Activated B cell treated with CpG ODN at 0.5 μM for 24 hours (primary cell): ENCODE measurements around the gene MX2. TPM values are rescaled to one million over a fixed set of nuclear protein-coding genes. Genes with fewer than 3 reads are reported as not detected.

Experiments used
- ATAC-seq: fragments of 200-7000 bp; cut with Tn5 transposase; one replicate; pipeline ENCODE4 v1.10.0; 2021; ENCODE audit warnings: low read depth, mild to moderate bottlenecking, moderate library complexity
- CTCF ChIA-PET: fragments of 350-600 bp; sonication (Branson Sonifier 250); formaldehyde crosslinking; loops from one replicate; lab custom pipeline; 2021; ENCODE audit warnings: antibody characterized with exemption; lab: Charles Lee
- POLR2A ChIA-PET: fragments of 350-600 bp; sonication (Branson Sonifier 250); formaldehyde crosslinking; loops from one replicate; lab custom pipeline; 2021; ENCODE audit warnings: antibody characterized with exemption; lab: Charles Lee
- DNase-seq: peaks from one replicate; pipeline ENCODE4 v3.0.0; 2022
- H3K27ac Mint-ChIP-seq: one replicate; pipeline ENCODE4 v1.8.0; 2020; ENCODE audit warnings: mixed read lengths
- H3K27me3 Mint-ChIP-seq: one replicate; pipeline ENCODE4 v1.8.0; 2021; ENCODE audit warnings: mixed read lengths
- H3K36me3 Mint-ChIP-seq: one replicate; pipeline ENCODE4 v1.8.0; 2021; ENCODE audit warnings: low read depth, mixed read lengths
- H3K4me1 Mint-ChIP-seq: one replicate; pipeline ENCODE4 v1.8.0; 2021; ENCODE audit warnings: mixed read lengths
- H3K4me3 Mint-ChIP-seq: one replicate; pipeline ENCODE4 v1.8.0; 2020; ENCODE audit warnings: mild to moderate bottlenecking, mixed read lengths
- H3K9me3 Mint-ChIP-seq: one replicate; pipeline ENCODE4 v1.8.0; 2020; ENCODE audit warnings: mixed read lengths
- intact Hi-C: fragments of 100-400 bp; cut with micrococcal nuclease; formaldehyde crosslinking; loops from one replicate; pipeline ENCODE4 v1.15.1; 2024
- total RNA-seq: library from RNA; stranded (reverse); gene quantifications from 2 replicates; pipeline ENCODE4 v1.2.3, GENCODE V29; 2022
- TF ChIP-seq, protein P1 (sequence below): fragments of 200-600 bp; IDR thresholded peaks from one replicate; pipeline ENCODE4 v1.8.0; 2022; ENCODE audit warnings: antibody characterized with exemption, mild to moderate bottlenecking

Gene MX2
- total RNA-seq, 1 donor from 2014 or later: 34.4 TPM

DNA sequence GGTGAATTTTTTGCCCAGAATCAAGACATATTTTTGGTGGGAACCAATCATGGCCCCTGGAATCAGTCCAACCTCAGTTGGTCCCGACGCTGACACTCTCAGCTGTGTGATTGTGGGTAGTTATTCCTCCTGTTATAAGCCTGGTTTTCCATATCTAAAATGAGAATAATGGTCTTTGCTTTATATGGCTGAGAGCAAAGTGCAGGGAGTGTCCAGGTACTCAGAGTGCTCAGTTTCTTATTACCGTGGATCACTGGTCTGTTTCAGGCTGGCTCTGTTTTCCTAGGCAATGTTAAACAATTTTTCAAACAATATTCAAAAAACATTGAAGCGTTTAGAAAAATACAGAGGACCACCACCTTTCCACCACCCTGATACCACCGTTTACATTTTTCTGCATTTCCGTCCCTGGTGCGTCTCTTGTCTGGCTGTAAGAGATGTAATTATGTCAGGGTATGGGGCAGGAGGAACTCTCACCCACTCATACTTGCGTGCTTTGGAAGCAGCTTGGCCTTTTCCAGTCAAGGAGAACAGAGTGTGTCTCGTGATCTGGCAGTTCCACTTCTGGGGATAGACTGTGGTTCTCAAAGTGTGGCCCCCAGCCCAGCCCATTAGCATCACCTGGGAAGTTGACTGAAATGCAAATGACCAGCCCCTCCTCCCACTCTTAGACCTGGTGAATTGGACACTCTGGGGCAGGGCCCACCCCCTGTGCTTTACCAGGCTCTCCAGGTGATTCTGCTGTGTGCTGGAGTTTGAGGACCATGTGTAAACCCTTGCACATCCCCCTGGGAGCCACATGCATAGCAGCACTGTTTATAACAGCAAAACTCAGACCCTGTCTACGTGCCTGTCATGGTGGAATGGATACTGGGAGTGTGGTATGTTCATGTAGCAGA is 71.0 kb downstream of the MX2 start:
- ChIA-PET POLR2A (interaction anchor here (2.2 to 3.0 kb wide), 2 partner anchors 64 to 71 kb away, joined by 13 to 29 read pairs; partner anchors contain the start of gene MX2), CTCF (interaction anchor here (1.5 to 1.8 kb wide), 2 partner anchors 65 to 150 kb away, joined by 9 to 10 read pairs; no protein-coding TSS in a partner anchor)
- DNase-seq (no peak), ATAC-seq (no peak)
- H3K27ac Mint-ChIP-seq: no peak overlapping the region
- intact Hi-C loops: loop anchor here (2.0 to 5.0 kb wide), 2 partner anchors 14 to 201 kb away; no protein-coding TSS in a partner anchor
- H3K4me1 Mint-ChIP-seq: peaks cover 48% of the 10 kb centered on the region
- TF ChIP-seq, protein P1, sequence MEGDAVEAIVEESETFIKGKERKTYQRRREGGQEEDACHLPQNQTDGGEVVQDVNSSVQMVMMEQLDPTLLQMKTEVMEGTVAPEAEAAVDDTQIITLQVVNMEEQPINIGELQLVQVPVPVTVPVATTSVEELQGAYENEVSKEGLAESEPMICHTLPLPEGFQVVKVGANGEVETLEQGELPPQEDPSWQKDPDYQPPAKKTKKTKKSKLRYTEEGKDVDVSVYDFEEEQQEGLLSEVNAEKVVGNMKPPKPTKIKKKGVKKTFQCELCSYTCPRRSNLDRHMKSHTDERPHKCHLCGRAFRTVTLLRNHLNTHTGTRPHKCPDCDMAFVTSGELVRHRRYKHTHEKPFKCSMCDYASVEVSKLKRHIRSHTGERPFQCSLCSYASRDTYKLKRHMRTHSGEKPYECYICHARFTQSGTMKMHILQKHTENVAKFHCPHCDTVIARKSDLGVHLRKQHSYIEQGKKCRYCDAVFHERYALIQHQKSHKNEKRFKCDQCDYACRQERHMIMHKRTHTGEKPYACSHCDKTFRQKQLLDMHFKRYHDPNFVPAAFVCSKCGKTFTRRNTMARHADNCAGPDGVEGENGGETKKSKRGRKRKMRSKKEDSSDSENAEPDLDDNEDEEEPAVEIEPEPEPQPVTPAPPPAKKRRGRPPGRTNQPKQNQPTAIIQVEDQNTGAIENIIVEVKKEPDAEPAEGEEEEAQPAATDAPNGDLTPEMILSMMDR: no peak
- no peak overlapping the region for H3K4me3 Mint-ChIP-seq
- no peaks in the 10 kb centered on the region for H3K27me3 Mint-ChIP-seq
- peaks cover 81% of the 10 kb centered on the region for H3K36me3 Mint-ChIP-seq
- peaks cover 13% of the 10 kb centered on the region for H3K9me3 Mint-ChIP-seq

DNA sequence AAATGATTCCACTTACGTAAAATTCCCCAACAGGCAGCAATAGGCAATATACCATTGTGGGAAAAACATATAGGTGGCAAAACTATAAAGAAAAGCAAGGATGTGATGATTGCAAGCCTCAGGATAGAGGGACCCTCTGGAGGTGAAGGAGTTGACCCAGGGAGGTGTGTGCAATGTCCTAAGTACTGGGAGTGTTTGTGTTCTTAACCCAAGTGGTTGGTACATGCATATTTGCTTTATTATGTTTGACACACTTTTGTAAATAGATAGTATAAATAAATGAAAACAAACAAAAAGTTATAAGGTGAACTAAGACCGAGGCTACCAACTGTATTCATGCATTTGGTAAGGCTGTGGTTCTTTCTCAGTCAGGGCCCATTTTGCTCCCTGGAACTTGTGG is 71.7 kb downstream of the MX2 start:
- Mint-ChIP-seq H3K27ac (no peak overlapping the region), H3K27me3 (no peaks in the 10 kb centered on the region), H3K4me3 (no peak overlapping the region), H3K4me1 (peaks cover 40% of the 10 kb centered on the region), H3K36me3 (peaks cover 81% of the 10 kb centered on the region), H3K9me3 (peaks cover 13% of the 10 kb centered on the region)
- TF ChIP-seq, protein P1: no peak
- ATAC-seq: no peak
- no peak for DNase-seq
- ChIA-PET POLR2A (no interaction called here), CTCF (no interaction called here)
- intact Hi-C loops: loop anchor here (2.0 to 5.0 kb wide), 2 partner anchors 15 to 201 kb away; no protein-coding TSS in a partner anchor

DNA sequence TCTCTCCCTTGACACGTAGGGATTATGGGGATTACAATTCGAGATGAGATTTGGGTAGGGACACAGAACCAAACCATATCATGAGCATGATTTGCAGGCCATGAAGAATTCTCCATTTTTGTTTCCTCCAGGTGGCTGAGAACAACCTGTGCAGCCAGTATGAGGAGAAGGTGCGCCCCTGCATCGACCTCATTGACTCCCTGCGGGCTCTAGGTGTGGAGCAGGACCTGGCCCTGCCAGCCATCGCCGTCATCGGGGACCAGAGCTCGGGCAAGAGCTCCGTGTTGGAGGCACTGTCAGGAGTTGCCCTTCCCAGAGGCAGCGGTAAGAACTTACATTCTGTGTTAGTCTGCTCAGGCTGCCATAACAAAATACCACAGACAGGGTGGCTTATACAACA is 73.9 kb downstream of the MX2 start:
- intact Hi-C loops: no loop called here
- H3K9me3 Mint-ChIP-seq: peaks cover 13% of the 10 kb centered on the region
- H3K4me3 Mint-ChIP-seq: no peak overlapping the region
- CTCF ChIA-PET: no interaction called here
- ATAC-seq (no peak), DNase-seq (no peak)
- H3K27ac Mint-ChIP-seq: no peak overlapping the region
- TF ChIP-seq, protein P1: no peak
- peaks cover 26% of the 10 kb centered on the region for H3K4me1 Mint-ChIP-seq
- POLR2A ChIA-PET: no interaction called here
- H3K36me3 Mint-ChIP-seq: peaks cover 89% of the 10 kb centered on the region
- no peaks in the 10 kb centered on the region for H3K27me3 Mint-ChIP-seq

DNA sequence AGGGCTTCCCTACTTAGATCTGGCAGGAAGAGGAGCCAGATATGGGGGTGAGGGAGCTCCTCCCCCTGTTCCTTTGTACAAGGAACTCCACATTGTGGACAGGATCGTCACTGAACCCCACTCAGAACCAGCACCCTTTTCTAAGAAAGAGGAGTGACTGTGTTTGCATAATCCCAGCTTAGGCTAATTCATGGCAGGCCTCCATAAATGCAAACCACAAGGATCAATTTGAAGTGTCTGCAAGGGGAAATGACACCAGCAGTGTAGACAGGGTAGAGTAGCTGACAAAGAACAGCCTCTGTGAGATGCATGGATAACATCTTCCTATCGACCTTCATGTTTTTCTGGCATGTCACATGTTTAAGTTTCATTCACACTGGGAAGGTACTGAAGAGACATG is 75.9 kb downstream of the MX2 start:
- Mint-ChIP-seq H3K9me3 (peaks cover 13% of the 10 kb centered on the region), H3K4me3 (no peak overlapping the region), H3K27me3 (no peaks in the 10 kb centered on the region), H3K27ac (no peak overlapping the region), H3K36me3 (peaks cover 96% of the 10 kb centered on the region), H3K4me1 (peaks cover 6% of the 10 kb centered on the region)
- DNase-seq (no peak), ATAC-seq (no peak)
- TF ChIP-seq, protein P1: no peak
- CTCF ChIA-PET: interaction anchor here (1.3 kb wide), 1 partner anchor 155 kb away, joined by 4 read pairs; no protein-coding TSS in a partner anchor
- POLR2A ChIA-PET: interaction anchor here (0.6 kb wide), 1 partner anchor 467 kb away, joined by 9 read pairs; no protein-coding TSS in a partner anchor
- intact Hi-C loops: no loop called here
